HepG2 (cell line): ENCODE data around the gene DCLRE1B. TPM values are rescaled to one million over a fixed set of nuclear protein-coding genes. Genes with fewer than 3 reads are reported as not detected.

Source experiments
- ASH2L ChIP-seq: fragments of 300-600, 200-600 bp; sonication (generic); IDR thresholded peaks from 2 replicates; pipeline ENCODE4 v1.7.0; 2017; ENCODE audit warnings: low read depth, mild to moderate bottlenecking, moderate library complexity, mixed read lengths, low read length; ENCODE audit not compliant: insufficient read length
- E2F2 ChIP-seq: sonication (generic); formaldehyde crosslinking; IDR thresholded peaks from 2 replicates; pipeline ENCODE4 v1.4.0; 2020; ENCODE audit warnings: missing genetic modification reagents, borderline replicate concordance
- GMEB1 ChIP-seq: sonication (generic); formaldehyde crosslinking; IDR thresholded peaks from 2 replicates; pipeline ENCODE4 v1.5.1; 2020; ENCODE audit warnings: missing genetic modification reagents, mild to moderate bottlenecking, borderline replicate concordance
- GZF1 ChIP-seq: sonication (generic); formaldehyde crosslinking; IDR thresholded peaks from 2 replicates; pipeline ENCODE4 v1.5.1; 2020; ENCODE audit warnings: mild to moderate bottlenecking, missing genetic modification reagents
- NFKB2 ChIP-seq: sonication (generic); formaldehyde crosslinking; IDR thresholded peaks from 2 replicates; pipeline ENCODE4 v1.4.0; 2020; ENCODE audit warnings: missing genetic modification reagents, borderline replicate concordance
- NKX3-1 ChIP-seq: sonication (generic); formaldehyde crosslinking; IDR thresholded peaks from 2 replicates; pipeline ENCODE4 v1.5.0; 2020; ENCODE audit warnings: missing genetic modification reagents
- NONO ChIP-seq, 2 experiments: fragments of 450-650 bp in 1 of 2; sonication (generic) in 1 of 2; formaldehyde crosslinking in 1 of 2; IDR thresholded peaks in 1 of 2; conservative IDR thresholded peaks in 1 of 2; 2 replicates each; pipeline versions ENCODE4 v1.6.1 to v1.8.0; 2017 to 2022; ENCODE audit warnings: mild to moderate bottlenecking in 1 of 2, missing genetic modification reagents in 1 of 2, moderate library complexity in 1 of 2
- TAF1 ChIP-seq: sonication (generic); formaldehyde crosslinking; IDR thresholded peaks from 2 replicates; pipeline ENCODE4 v1.4.0; 2020; ENCODE audit warnings: missing genetic modification reagents
- TBX2 ChIP-seq: sonication (generic); formaldehyde crosslinking; IDR thresholded peaks from 2 replicates; pipeline ENCODE4 v1.5.0; 2020; ENCODE audit warnings: missing genetic modification reagents, mild to moderate bottlenecking, borderline replicate concordance
- ZBTB10 ChIP-seq: sonication (generic); formaldehyde crosslinking; IDR thresholded peaks from 2 replicates; pipeline ENCODE4 v1.4.0; 2020; ENCODE audit warnings: missing genetic modification reagents, borderline replicate concordance
- ZFP91 ChIP-seq: sonication (generic); formaldehyde crosslinking; IDR thresholded peaks from 2 replicates; pipeline ENCODE4 v1.9.0; 2022; ENCODE audit warnings: missing genetic modification reagents, mild to moderate bottlenecking, borderline replicate concordance
- ZNF143 ChIP-seq: sonication (generic); formaldehyde crosslinking; IDR thresholded peaks from 2 replicates; pipeline ENCODE4 v1.4.0; 2020; ENCODE audit warnings: missing genetic modification reagents
- ZNF253 ChIP-seq: sonication (generic); formaldehyde crosslinking; IDR thresholded peaks from 2 replicates; pipeline ENCODE4 v1.8.0; 2022; ENCODE audit warnings: mild to moderate bottlenecking, missing genetic modification reagents, borderline replicate concordance
- ZNF362 ChIP-seq: sonication (generic); formaldehyde crosslinking; IDR thresholded peaks from 2 replicates; pipeline ENCODE4 v1.4.0; 2020; ENCODE audit warnings: missing genetic modification reagents, mild to moderate bottlenecking, borderline replicate concordance
- ZNF431 ChIP-seq: sonication (generic); formaldehyde crosslinking; IDR thresholded peaks from 2 replicates; pipeline ENCODE4 v1.9.0; 2022; ENCODE audit warnings: missing genetic modification reagents, low read depth, mild to moderate bottlenecking, borderline replicate concordance
- ZNF501 ChIP-seq: sonication (generic); formaldehyde crosslinking; IDR thresholded peaks from 2 replicates; pipeline ENCODE4 v1.5.1; 2020; ENCODE audit warnings: mild to moderate bottlenecking, moderate library complexity, missing genetic modification reagents
- ZNF552 ChIP-seq: sonication (generic); formaldehyde crosslinking; IDR thresholded peaks from 2 replicates; pipeline ENCODE4 v1.9.0; 2022; ENCODE audit warnings: missing genetic modification reagents, mild to moderate bottlenecking, borderline replicate concordance
- ZNF569 ChIP-seq: sonication (generic); formaldehyde crosslinking; IDR thresholded peaks from 2 replicates; pipeline ENCODE4 v1.5.0; 2020; ENCODE audit warnings: mild to moderate bottlenecking, missing genetic modification reagents, moderate library complexity, borderline replicate concordance
- ZNF724P ChIP-seq: sonication (generic); formaldehyde crosslinking; IDR thresholded peaks from 2 replicates; pipeline ENCODE4 v1.8.0; 2022; ENCODE audit warnings: missing genetic modification reagents, borderline replicate concordance
- polyA plus RNA-seq, 8 experiments: library from polyadenylated mRNA; depleted of rRNA in 3 of 8; stranded (reverse) in 7 of 8; unstranded in 1 of 8; fragments of >200 nt; fragmentation: Illumina TruSeq in 4 of 8; extraction: Trizol in 4 of 8; gene quantifications; 2 replicates each; pipeline versions ENCODE4 v1.2.1 to v1.2.3, GENCODE V29; 2011 to 2016; ENCODE audit warnings: low read depth in 4 of 8, missing spikeins in 1 of 8, mixed read lengths in 1 of 8; ENCODE audit not compliant: insufficient read depth in 1 of 8
- total RNA-seq, 5 experiments: library from RNA; depleted of rRNA; stranded (reverse); fragments of >200 nt; fragmentation: Illumina TruSeq; extraction: Trizol; gene quantifications; 2 replicates each; pipeline ENCODE4 v1.2.3, GENCODE V29; 2016; ENCODE audit warnings: low read depth in 1 of 5

Gene DCLRE1B
- total and polyA plus RNA-seq, 2 of the 13 experiments (the other 11 are each of a cell fraction or from before 2014, with no cell fraction given), result 2.7 to 8.0 TPM

- TF ChIP-seq ZBTB10 (CRISPR knock-in tag), result 0 out of 2 replicates have a peak, but pooled peaks have one; percentile 39
- TF ChIP-seq E2F2 (CRISPR knock-in tag), result peak; percentile 12; the same call in 1 of the 2 replicates
- TF ChIP-seq NFKB2 (CRISPR knock-in tag), result 0 out of 2 replicates have a peak, but pooled peaks have one; percentile 28
- TF ChIP-seq NKX3-1, result 0 out of 2 replicates have a peak, but pooled peaks have one; percentile 4
- peak; percentile 76; the same call in 1 of the 2 replicates for TF ChIP-seq ZFP91 (CRISPR knock-in tag)
- TF ChIP-seq TBX2 (CRISPR knock-in tag), result peak; percentile 11; the same call in 1 of the 2 replicates
- peak; percentile 13; the same call in 1 of the 2 replicates for TF ChIP-seq ZNF143 (CRISPR knock-in tag)
- 0 out of 2 replicates have a peak, but pooled peaks have one; percentile 29 for TF ChIP-seq GZF1
- TF ChIP-seq GMEB1 (CRISPR knock-in tag), result 0 out of 2 replicates have a peak, but pooled peaks have one; percentile 28
- TF ChIP-seq ZNF501 (CRISPR knock-in tag), result 0 out of 2 replicates have a peak, but pooled peaks have one; percentile 10
- TF ChIP-seq ZNF552 (CRISPR knock-in tag), result 0 out of 2 replicates have a peak, but pooled peaks have one; percentile 23
- TF ChIP-seq ZNF569 (CRISPR knock-in tag), result no peak
- TF ChIP-seq ZNF431 (CRISPR knock-in tag), result 0 out of 2 replicates have a peak, but pooled peaks have one; percentile 40
- TF ChIP-seq NONO (IDR thresholded peaks at IDR 0.05), result no peak
- TF ChIP-seq NONO (CRISPR knock-in tag; conservative IDR thresholded peaks at IDR 0.05), result peak; percentile 33; the same call in 1 of the 2 replicates
- 0 out of 2 replicates have a peak, but pooled peaks have one; percentile 19 for TF ChIP-seq ZNF724P (CRISPR knock-in tag)
- TF ChIP-seq TAF1 (CRISPR knock-in tag), result peak; percentile 10; the same call in 1 of the 2 replicates
- no peak for TF ChIP-seq ZNF362 (CRISPR knock-in tag)
- peak; percentile 3 for TF ChIP-seq ASH2L
- TF ChIP-seq ZNF253 (CRISPR knock-in tag), result 0 out of 2 replicates have a peak, but pooled peaks have one; percentile 18
Observed at GRCh38 chr1:113905435-113905861, 322 bp downstream of the DCLRE1B start (continued).
